Hematopoietic multipotent progenitor cell (in vitro differentiated cells): ENCODE results near the gene IGFL4. TPM values are rescaled to one million over a fixed set of nuclear protein-coding genes. Genes with fewer than 3 reads are reported as not detected.
A peak's percentile ranks its signal among the peaks of the same experiment; 100 is the strongest.

Experiments
- DNase-seq, 3 donors: peaks; one replicate each; pipeline ENCODE4 v3.0.0-alpha.2; 2011 to 2015; ENCODE audit warnings: low read depth in 2 of 3, low spot score in 2 of 3
- total RNA-seq: library from RNA; depleted of rRNA; stranded (reverse); fragments of >200 nt; gene quantifications from one replicate; pipeline ENCODE4 v1.2.3, GENCODE V29; 2012

IGFL4 gene
- total RNA-seq, 1 donor = under 0.01 TPM

DNA sequence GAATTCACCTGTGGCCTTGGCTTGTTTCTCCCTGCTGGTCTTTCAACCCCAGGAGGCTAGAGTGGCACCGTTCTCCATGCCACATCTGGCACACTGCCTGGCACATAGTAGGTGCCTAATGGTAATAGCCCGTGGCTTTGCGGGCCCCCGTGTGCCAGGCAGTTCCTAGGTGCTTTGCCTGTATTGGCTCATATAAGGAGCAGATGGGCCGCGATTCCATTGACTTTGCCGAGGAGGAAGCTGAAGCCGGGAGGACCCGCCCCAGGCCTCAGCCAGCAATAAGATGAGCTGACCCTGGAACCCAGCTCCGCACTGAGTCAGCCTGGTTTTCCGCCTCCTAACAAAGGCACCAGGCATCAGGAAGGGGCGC is 18.8 kb downstream of the IGFL4 start:
- no peak for DNase-seq

- no peak for DNase-seq
Measured at GRCh38 chr19:46021531-46022041, 19.2 kb downstream of the IGFL4 start.

DNA sequence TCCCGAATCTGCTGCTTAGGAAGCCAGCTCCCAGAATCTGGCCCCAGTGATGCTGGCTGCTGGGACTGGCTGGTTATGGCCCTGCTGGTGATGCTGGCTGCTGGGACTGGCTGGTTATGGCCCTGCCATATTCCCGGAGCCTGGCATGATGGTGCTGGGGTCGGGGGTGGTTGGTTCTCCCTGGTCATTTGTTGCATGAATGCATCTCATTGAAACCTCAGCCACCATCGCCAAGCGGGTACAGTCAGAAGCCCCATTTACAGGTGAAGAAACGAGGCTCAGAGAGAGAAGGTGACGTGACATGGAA is 20.0 kb downstream of the IGFL4 start:
- no peak for DNase-seq

GRCh38 chr19:46019270-46019669 is 21.5 kb downstream of the IGFL4 start:
- DNase-seq = no peak

GRCh38 chr19:46018729-46019251 is 22.0 kb downstream of the IGFL4 start:
- DNase-seq = no peak

DNA sequence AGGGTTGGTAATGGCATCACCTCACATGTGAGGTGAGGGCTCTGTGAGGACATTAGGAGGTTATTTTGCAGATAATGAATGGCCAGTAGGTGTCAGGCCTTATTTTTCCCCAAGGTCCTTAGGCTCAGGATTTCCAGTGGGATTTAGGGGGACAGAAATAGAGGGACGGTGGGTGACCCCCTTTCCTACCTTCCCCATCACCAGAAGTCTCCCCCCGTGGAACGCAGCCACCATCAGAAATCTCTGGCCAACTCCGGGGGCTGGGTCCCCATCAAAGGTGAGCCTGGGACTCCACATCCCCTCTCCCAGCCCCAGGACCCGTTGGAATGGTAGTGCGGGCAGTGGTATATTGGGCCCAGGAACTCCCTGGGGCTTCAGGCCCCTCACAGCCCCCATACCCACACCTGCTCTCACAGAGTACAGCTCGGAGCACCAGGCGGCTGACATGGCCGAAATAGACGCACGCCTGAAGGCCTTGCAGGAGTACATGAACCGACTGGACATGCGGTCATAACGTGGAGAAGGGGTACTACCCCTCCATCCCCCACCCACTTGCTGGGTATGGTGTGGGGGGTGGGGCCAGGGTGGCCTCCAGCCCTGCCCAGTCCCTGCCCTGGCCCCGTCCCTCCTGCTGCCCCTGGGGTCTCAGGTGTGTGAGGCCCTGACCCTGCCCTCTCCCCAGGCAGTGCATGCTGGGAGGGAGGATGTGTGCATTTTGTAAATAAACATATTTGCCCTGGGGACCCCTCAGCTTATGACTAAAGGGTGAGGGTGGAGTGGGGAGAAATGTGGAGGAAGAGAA is 22.7 kb downstream of the IGFL4 start:
- DNase-seq = no peak

DNA sequence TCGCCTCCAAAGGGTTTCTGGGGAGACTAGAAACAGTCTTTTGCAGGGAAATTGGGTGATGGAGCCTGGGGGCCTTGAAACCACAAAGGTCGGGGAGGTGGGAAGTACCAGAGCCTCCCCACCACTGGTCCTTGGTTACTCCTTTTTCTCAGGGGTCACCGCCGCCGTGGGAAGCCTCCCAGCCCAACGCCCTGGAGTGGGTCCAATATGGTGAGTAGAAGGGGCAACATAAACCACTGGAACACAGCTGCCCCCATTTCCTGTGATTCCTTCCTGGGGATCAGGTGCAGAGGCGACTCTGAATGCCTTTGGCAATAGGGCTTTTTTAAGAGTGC is 23.7 kb downstream of the IGFL4 start:
- no peak for DNase-seq

GRCh38 chr19:46016426-46017094 is 24.2 kb downstream of the IGFL4 start:
- peak; percentile 62 to 73 (median 70) for DNase-seq

GRCh38 chr19:46015687-46016425 is 24.9 kb downstream of the IGFL4 start:
- peak in 1 of 3 donors; percentile 35 for DNase-seq

DNA sequence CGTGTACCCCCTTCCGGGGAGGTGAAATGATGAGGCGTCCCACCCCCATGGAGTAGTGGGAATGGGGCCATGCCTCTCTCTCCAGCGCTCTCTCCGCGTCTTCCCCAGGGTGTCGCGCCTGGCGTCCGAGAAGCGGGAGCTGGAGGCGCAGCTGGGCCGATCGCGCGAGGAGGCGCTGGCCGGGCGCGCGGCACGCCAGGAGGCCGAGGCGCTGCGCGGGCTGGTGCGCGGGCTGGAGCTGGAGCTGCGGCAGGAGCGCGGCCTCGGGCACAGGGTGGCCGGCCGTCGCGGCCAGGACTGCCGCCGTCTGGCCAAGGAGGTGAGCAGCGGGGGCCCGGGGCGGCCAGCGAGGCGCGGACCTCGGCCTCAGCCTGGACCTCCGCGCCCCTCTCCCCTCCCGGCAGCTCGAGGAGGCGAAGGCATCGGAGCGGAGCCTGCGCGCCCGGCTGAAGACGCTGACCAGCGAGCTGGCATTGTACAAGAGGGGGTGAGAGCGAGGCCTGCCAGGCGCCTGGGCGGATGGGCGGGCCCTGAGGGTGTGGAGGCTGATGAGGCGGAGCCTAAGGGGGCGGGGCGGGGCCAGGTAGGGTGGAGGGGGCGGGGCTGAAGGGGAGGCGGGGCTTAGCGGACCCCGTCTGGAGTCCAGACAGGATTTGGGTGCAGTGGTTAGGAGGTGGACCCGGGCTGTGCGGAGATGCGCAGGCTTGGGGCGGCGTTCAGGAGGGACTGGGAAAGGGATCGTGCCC is 25.7 kb downstream of the IGFL4 start:
- peak; percentile 32 to 58 (median 57) for DNase-seq

- no peak for DNase-seq
Measured at GRCh38 chr19:46014534-46014933, 26.3 kb downstream of the IGFL4 start.

GRCh38 chr19:46009530-46010510 is 31.0 kb downstream of the IGFL4 start:
- DNase-seq = peak; percentile 60 to 73 (median 63)

DNA sequence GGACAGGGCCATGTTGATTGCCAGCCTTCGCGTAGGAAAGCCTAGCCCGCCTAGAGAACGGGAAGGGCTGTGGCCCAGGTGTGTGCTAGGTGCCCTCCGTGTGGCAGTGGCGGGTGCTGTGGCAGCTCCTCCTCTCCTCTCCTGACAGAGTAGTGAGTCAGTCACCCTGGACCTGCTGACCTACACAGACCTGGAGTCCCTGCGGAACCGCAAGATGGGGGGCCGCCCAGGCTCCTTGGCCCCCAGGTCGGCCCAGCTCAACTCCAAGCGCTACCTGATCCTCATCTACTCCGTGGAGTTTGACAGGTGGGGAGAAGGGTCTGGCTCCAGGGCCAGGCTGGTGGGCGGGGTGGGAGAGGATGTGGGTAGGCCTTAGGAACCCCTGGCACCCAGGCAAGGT is 34.4 kb downstream of the IGFL4 start:
- DNase-seq = no peak

DNA sequence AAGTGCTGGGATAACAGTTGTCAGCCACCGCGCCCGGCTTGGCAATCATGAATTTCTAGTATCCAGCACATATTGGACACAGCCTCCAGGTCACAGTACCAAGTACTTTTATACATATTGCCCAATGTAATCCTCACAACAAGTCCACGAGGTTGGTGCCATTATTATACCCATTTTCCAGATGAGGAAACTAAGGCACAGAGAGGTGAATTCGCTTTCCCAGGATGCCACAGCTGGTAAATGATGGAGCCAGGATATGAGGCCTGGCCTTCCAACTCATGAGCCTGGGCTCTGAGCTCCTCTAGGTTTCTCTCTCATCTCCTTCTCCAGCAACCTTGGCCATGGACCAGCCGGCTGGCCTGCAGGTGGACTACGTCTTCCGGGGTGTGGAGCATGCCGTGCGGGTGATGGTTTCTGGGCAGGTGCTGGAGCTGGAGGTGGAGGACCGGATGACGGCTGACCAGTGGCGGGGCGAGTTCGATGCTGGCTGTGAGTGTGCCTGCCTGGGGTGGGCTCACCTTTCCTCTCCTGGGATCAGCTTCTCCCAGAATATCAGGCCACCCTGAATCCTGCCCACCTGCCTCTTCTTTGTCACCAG is 38.0 kb downstream of the IGFL4 start:
- DNase-seq = no peak

DNA sequence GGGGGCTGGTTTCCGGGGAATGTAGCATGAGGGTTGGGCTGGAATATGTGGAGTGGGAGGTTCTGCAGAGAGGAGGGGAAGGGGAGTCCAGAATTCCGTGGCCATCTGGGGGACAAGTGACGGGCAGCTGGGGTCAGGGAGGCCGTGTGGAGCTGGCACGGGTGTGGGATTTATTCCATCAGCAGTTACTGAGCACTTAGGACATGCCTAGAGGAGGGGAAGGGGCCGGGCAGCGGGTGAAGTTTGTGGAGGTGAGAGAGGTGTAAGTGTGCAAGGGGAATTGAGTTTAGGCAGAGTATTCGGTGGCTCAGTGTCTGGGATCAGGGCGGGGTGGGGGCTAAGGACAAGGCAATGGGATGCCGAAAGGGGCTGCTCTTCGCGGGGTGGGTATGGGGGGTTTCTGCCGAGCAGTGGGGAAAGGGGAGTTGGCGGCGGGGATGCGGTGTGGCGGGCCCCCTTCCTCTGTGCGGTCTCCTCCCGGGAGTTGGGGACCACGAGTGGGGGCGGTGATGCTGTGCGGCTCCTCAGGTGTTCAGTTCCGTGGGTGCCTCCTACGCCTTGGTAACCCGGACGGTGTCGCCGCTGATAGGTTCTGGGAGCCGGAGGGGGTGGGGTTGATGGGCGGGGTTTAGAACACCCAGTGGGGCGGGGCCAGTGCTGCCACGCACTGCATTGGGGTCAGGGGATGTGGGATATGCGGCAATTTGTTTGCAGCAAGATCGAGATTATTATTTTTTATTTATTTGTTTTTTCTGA is 40.1 kb downstream of the IGFL4 start:
- peak; percentile 47 to 52 (median 49) for DNase-seq

GRCh38 chr19:45999653-46000121 is 41.1 kb downstream of the IGFL4 start:
- DNase-seq = no peak

DNA sequence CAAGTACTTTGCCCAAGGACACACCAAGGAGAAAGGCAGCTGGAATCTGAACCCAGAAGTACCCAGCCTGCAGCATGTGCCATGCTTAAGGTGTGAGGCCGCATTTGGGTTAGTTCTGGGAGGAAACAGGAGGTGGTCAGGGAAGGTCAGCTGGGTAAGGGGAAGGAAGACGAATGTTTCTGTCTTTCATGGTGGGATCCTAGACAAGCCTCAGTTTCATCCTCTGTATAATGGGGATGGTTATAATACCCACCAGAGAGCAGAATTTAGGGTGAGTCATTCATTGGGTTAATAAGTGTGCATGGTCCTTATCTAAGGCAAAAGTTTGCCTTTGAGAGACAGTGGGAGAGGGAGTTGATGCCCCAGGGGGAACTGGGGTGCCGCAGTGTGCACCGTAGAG is 42.0 kb downstream of the IGFL4 start:
- DNase-seq = no peak

DNA sequence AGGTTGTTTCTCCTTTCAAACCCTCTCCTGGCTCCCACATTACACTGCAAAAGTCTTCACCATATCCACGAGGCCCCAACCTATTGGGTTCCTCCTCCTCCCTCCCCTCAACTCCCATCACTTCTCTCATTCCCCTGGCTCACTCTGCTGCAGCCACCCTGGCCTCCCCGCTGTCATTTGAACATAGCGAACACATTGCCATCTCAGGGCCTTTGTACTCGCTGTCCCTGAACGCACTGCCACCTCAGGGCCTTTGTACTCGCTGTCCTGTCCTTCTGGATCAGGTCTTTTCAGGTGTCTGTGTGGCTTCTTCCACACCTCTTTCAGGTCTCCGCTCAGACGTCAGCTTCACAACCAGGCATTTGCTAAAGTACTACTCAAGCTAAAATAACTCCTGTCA is 43.9 kb downstream of the IGFL4 start:
- no peak for DNase-seq
